Dermis microvascular lymphatic vessel endothelial cell (primary cell): Measurements from ENCODE around the gene SNRPA. TPM values are rescaled to one million over a fixed set of nuclear protein-coding genes. Genes with fewer than 3 reads are reported as not detected.
"Not testable (repeated sequence)": the region's sequence is repeated elsewhere in the genome, so short reads cannot be mapped to it uniquely, and the experiment has no call there.

Source experiments
- DNase-seq, 2 donors: peaks; one replicate each; pipeline versions ENCODE4 v3.0.0 to v3.0.0-alpha.2; 2010; ENCODE audit warnings: low read depth in 2 of 2
- total RNA-seq: library from RNA; depleted of rRNA; stranded (reverse); fragments of >200 nt; gene quantifications from 2 replicates; pipeline ENCODE4 v1.2.1, GENCODE V29; 2014

SNRPA gene
- total RNA-seq, 1 donor from 2014 or later = 40.2 TPM

DNA sequence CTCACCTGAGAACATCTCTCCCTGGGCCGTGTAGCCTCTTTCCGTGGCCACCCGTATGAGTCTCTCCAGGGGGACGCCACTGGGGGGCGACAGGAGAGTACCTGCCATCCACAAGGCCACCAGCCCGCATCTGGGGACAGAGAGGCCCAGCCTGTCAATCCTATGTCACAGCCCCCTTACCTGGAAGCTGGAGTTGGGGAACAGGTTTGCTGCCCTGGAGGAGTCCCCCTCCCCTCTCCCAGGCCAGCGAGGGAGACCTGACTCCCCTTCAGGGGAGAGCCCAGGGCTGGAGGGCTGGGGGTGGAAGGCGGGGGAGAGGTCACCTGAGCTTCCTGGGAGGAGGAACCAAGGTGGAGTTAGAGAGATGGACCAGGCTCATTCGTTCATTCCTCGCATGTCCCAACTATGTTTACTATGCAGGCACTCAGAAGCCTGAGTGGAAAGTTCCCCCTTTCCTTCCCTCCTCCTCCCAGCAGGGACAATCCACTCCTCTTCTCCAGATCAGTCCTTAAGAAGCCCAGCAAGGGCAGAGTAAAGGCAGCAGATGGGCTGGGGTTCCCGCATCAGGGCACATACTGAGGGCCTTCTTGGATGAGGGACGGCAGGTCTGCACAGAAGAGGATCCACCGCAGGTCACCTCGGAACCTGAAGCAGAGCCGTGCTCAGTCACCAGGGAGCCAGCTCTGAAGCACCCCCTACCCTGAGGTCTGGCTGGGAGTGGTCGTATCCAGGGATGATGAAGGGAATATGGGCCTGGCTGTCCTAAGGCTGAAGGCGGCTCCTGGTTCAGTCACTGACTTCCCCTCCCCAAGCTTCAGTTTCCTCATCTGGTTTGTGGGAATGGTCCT is 6.2 kb upstream of the SNRPA start:
- DNase-seq = peak in 1 of 2 donors; percentile 31

DNA sequence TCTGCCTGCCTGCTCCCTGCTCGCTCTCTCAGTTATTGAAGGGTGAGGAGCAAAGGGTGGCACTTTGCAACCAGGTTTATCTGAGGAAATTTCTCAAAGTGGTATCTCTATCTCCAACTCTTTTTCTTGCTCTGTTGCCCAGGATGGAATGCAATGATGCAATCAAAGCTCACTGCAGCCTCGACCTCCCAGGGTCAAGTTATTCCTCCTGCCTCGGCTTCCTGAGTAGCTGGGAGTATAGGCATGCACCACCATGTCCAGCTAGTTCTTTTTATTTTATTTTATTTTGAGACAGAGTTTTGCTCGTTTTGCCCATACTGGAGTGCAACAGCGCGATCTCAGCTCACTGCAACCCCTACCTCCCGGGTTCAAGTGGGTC is 5.6 kb upstream of the SNRPA start:
- DNase-seq = peak in 1 of 2 donors; percentile 33

DNA sequence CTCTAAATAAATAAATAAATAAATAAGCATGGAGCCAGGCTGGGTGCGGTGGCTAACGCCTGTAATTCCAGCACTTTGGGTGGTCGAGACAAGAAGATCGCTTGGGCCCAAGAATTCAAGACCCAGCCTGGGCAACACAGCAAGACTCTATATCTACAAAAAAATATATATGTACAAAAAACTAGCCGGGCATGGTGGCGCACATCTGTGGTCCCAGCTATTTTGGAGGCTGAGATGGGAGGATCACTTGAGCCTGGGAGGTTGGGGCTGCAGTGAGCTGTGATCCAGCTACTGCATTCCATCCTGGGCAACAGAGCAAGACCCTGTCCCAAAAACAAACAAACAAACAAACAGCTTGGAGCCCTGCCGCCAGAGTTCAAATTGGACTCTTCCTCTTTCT is 3.5 kb upstream of the SNRPA start:
- no peak for DNase-seq

DNA sequence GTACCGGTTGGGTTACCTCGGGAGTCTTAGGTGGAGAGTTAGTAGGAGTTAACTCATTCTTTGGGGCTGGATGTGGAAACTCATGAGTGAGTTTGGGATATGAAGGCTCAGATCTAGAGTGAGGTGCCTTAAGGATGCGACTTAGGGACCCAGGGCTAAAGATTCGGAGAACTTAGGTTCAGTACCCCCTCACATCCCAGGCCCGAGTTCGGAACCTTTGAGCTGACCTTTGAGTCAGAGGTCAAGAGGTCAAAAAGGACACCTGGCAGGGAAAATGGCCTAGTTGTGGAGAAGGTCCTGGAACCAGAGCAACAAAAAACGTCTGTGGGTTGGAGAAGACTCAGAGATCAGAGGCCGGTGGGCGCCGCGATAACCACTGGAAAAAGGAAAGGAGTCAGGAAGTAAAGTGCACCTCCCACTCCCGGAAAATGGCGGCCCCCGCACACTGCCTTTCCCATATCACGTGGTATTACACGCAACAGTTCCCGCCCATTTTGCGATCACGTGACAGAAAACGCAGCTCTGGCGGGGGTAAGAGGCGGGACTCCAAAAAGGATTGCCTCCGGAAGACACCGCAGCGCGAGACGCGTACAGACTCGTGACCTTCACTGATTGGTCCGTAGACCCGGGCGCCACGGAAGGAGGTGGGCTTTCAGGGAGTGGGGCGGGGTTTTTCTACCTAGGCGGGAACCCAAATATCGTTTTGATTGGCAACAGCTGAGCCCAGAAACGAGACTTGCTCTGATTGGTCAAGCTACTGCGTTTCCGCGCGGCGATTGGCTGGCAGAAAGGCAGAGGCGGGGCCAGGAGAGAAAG is 737 bp upstream of the SNRPA start, which contains the start of gene ACTMAP:
Gene ACTMAP (minus strand): TSS at position 420 of the 816 bp plus-strand sequence. CDS start 674 bp downstream, outside the sequence.
- peak; percentile 100 for DNase-seq

DNA sequence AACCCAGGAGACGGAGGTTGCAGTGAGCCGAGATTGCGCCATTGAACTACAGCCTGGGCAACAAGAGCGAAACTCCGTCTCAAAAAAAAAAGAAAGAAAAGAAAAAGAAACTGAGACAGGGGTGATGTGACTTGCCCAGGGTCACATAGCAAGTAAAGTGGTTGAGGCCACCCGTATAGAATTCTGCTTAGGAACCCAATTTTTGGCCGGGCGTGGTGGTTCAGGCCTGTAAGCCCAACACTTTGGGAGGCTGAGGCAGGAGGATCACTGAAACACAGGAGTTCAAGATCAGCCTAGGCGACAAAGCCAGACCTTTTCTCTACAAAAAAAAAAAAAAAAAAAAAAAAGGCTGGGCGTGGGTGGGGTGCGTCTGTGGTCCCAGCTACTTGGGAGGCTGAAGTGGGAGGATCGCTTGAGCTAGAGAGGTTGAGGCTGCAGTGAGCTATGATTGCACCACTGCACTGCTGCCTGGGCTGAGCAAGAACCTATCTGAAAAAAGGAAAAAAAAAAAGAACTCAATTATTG is 1.3 kb downstream of the SNRPA start:
- DNase-seq = no peak

DNA sequence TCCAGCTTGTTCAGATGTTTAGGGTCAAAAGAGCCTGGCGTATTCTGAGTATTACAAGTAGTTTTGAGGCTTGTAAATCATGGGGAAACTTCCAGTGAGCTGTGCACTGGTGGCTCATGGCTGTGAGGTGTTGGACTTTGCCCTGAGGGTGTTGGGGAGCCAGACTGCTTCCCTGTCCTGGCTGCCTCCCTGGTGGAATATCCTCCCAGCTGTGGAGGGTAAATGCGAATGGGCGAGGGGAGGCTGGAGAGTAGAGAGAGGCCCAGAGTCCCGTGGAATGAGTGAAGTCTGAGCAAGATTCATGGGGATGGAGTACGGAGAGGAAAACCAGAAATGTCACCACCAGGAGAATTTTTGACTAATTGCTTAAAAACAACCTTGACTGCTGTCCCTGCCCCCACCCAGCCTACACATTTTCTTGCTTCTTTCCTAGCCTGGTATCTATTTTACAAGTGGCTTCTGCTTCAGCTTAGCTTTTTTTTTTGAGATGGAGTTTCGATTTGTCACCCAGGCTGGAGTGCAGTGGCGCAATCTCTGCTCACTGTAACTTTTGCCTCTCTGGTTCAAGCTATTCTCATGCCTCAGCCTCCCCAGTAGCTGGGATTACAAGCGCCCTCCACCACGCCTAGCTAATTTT is 3.7 kb downstream of the SNRPA start:
- DNase-seq = no peak

DNA sequence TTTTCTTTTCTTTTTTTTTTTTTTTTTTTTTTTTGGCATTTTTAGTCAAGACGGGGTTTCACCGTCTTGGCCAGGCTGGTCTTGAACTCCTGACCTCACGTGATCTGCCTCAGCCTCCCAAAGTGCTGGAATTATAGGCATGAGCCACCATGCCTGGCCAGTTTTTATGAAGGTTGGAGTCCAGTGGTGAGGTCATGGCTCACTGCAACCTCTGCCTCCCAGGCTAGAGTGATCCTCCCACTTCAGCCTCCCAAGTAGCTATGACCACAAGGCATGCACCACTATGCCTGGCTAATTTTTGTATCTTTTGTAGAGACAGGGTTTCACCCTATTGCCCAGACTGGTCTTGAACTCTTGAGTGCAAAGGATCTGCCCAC is 4.2 kb downstream of the SNRPA start:
- no peak for DNase-seq

DNA sequence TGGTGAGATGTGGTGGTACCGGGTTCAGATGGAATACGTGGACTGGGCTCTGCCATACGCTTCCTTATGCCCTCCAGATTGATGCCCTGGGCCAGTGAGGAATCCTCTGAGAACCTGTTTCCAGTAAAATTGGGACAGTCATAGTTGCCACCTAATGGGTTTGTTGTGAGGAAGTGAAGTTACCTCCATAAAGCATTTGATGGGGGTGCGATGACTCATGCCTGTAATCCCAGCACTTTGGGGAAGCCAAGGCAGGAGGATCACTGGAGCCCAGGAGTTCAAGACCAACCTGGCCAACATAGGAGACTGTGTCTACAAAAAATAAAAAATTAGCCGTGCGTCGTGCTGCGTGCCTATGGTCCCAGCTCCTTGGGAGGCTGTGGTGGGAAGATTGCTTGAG is 4.8 kb downstream of the SNRPA start:
- no peak for DNase-seq

DNA sequence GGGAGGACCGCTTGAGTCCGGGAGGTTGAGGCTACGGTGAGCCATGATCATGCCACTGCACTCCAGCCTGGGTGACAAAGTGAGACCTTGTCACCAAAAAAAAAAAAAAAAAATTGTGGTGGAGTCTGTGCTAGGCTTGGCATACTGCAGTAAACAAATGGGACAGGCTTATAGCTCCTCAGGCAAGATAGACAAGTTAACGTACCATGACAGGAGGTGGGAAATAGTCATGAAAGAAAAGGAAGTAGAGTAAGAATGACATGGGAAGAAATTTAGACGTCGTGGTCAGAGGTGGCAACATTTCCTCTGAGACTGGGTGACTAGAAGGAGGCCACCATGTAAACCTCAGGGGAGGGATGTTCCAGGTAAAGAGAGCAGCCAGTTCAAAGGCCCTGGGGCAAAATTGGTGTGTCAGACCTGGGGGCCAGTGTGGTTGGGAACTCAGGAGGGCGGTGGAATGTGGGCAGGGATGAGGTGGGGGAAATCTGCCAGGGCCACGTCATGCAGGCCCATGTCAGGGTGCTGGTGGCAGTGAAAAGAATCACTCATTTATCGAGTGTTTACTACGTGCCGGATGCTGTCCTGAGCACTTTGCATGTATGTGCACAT is 5.6 kb downstream of the SNRPA start:
- no peak for DNase-seq

DNA sequence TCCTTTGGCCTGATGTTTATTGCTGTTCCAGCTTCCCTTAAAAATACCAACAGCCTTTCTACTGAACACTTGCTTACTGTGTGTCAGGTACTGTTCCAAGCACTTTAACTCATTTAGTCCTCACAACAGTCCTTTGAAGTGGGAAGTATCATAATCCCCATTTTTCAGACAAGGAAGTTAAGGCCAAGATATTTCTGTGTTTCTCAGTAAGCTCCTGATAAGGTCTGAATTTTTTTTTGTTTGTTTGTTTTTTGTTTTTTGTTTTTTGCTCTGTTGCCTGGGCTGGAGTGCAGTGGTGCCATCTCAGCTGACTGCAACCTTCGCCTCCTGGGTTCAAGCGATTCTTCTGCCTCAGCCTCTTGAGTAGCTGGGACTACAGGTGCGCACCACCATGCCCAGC is 7.5 kb downstream of the SNRPA start:
- DNase-seq = no peak

DNA sequence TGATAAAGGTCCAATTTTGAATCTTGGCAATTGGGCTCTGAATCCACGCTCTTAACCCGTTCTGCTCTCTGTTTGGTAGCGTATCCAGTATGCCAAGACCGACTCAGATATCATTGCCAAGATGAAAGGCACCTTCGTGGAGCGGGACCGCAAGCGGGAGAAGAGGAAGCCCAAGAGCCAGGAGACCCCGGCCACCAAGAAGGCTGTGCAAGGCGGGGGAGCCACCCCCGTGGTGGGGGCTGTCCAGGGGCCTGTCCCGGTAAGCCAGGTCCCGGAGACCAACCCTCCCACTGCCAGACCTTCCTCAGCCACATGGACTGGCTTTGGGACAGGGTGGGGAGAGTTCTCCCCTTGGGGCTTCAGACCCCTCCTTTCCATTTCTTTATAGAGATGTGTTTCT is 8.3 kb downstream of the SNRPA start:
- no peak for DNase-seq

DNA sequence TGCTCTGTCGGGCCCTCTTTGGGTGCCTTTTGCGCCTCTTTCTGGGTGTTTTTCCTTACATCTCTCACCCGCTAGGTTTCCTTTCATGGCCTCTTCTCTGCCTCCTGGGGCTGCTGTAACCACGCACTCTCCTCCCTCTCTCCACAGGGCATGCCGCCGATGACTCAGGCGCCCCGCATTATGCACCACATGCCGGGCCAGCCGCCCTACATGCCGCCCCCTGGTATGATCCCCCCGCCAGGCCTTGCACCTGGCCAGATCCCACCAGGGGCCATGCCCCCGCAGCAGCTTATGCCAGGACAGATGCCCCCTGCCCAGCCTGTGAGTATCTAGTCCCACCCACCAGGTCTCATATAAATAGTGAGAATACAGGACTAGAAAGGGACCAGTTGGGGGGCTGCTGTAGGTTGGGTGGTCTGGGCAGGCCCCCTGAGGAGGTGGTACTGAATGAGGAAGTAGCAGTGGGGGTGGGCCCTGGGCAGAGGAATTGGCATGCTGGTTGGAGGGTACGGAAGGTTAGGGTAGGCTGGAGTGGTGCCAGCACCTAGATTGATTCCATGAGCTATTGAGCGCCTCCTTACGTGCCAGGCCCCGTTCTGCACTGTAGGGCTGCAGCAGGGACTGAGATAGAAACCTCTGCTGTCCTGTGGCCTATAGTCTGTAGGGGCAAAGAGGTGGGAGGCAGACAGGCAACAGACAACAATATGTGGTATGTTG is 11.9 kb downstream of the SNRPA start:
- DNase-seq = peak in 1 of 2 donors; percentile 38

DNA sequence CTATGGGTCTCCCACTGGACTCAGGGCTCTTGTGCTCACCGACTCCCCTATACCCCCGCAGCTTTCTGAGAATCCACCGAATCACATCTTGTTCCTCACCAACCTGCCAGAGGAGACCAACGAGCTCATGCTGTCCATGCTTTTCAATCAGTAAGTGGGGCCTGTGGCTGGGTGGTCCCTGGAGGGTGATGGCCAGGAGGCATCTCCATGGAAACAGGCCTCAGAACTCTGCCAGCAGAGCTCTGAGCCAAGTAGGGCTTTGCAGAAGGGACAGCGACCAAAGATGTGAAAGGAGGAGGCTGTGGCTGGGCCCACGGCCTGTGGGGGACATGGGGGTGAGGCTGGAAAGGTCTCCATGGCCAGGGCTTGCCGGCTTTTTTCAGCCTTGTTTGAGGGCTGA is 12.5 kb downstream of the SNRPA start:
- DNase-seq = no peak

DNA sequence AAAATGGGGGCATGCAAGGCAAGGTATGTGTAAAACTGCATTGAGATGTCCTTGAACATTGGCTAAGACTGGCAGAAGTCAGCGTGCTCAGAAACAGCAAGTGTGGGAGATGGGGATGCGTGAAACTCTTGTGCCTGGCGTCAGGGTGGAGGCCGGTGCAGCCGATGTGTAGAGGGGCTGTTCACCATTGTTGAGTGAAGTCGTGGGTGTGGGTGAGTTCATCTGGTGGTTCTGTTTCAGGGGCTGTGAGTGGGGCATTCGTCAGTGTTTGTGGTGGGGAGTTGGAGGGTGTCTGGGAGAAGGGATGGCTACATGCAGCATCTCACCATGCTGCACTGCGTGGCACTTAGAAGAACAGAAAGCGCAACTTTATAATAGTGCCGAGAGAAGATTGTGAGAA is 13.0 kb downstream of the SNRPA start:
- no peak for DNase-seq

DNA sequence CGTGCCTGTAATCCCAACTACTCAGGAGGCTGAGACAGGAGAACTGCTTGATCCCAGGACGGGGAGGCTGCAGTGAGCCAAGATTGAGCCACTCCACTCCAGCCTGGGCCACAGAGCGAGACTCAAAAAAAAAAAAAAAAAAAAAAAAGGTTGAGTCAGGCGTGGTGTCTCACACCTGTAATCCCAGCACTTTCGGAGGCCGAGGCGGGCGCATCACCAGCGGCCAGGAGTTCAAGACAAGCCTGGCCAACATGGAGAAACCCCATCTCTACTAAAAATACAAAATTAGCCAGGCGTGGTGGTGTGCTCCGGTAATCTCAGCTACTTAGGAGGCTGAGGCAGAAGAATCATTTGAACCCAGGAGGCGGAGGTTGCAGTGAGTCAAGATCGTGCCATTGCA is 15.4 kb downstream of the SNRPA start:
- DNase-seq = not testable (repeated sequence)

DNA sequence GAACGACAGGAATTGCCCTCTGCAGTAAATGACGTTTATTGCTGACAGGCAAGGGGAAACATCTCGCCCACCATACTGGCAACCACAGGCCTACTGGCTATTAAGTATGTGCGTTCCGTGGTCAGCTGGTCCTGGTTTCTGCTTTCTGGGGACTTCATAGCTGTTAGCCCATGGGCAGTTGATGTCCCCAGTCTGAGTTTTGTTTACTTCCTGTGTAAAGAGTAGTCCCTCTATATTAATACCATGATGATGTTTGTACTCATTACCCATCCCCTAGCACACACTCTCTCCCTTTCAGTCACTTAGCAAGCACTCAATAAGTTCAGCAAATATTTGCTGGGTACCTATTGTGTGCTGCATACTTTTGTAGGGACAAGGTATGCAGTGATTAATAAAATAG is 17.9 kb downstream of the SNRPA start:
- DNase-seq = no peak

DNA sequence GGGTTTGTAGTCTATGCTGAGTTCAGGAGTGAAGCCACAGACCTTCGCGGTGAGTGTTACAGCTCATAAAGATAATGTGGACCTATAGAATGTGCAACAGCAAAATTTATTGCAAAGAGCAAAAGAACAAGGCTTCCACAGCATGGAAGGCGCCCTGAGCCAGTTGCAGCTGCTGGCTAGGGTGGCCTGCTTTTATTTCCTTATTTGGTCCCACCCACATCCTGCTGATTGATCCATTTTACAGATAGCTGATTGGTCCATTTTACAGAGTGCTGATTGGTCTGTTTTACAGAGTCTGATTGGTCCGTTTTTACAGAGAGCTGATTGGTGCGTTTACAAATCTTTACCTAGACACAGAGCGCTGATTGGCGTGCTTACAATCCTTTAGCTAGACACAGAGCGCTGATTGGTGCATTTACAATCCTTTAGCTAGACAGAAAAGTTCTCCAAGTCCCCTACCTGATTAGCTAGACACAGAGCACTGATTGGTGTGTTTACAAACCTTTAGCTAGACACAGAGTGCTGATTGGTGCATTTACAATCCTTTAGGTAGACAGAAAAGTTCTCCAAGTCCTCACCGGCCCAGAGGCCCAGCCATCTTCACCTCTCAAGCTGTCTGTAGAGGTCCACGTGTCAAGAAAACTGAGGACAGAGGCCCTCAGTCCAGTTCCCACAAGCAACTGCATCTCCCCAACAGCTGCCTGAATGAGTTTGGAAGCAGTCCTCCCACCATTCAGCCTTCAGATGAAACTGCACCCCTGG is 20.3 kb downstream of the SNRPA start:
- peak in 1 of 2 donors; percentile 20 for DNase-seq

DNA sequence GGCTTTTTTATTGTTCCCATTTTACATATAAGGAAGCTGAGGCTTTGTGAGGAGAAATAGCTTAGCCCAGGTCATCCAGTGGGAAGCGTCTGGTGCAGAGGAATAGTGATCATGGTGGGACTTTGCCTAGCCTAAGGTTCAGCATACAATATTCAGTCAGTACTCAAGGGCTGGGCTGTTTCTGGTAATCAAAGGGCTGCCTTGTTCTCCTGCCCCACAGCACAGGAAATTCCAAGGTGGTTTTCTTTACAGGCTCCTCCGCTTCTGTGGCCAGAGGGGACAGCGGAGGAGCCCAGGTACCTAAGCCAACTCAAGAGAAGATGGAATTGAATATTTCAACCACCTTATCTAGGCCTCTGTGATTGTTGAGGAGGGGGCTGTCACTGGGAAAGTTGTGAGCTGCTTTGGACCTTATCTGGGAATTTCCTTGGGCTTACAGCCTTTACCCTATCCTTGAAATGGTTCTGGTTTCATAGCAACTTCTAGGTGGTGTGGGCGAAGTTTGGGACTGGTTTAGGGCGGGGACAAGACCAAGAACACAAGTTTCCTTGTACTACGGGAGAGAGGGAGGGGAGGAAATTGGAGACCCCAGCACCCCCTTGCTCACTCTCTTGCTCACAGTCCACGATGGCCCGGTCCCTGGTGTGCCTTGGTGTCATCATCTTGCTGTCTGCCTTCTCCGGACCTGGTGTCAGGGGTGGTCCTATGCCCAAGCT is 24.1 kb downstream of the SNRPA start, which contains the start of gene MIA:
Gene MIA (plus strand): TSS at position 606 of the 716 bp plus-strand sequence. CDS start 22 bp downstream, at position 628.
- no peak for DNase-seq

DNA sequence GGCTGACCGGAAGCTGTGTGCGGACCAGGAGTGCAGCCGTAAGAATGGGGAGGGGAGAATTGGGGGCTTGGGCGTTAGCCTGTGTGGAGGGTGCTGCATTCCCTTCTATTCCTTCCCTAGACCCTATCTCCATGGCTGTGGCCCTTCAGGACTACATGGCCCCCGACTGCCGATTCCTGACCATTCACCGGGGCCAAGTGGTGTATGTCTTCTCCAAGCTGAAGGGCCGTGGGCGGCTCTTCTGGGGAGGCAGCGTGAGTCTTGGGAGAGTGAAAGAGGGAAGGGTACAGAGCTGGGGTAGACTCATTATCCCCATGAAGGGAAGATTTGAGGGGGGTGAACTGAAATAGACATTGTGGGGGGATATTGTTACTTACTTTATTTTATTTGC is 24.6 kb downstream of the SNRPA start:
- DNase-seq = no peak
